ENCODE results near the gene ABL2.

- TF ChIP-seq CTCF (IDR thresholded peaks at IDR 0.05; ENCODE audit: low read depth, low read length, poor library complexity, severe bottlenecking) (no peak), EZH2phosphoT487 (IDR thresholded peaks at IDR 0.05; ENCODE audit: borderline replicate concordance, low read length) (no peak)
Measured at GRCh38 chr1:179156026-179156425, 73.5 kb downstream of the ABL2 start.
